Kidney tubule cell (primary cell): Measurements from ENCODE around the gene CYSTM1.

Experiments used
- DNase-seq: peaks from one replicate; pipeline ENCODE4 v3.0.0-alpha.2; 2018; ENCODE audit warnings: low spot score

Gene CYSTM1

GRCh38 chr5:140174465-140175366 is at the start of gene CYSTM1:
CYSTM1 (plus strand) TSS chr5:140175188; CDS start chr5:140194466, 19,278 bp downstream.
- peak; percentile 97 for DNase-seq

DNA sequence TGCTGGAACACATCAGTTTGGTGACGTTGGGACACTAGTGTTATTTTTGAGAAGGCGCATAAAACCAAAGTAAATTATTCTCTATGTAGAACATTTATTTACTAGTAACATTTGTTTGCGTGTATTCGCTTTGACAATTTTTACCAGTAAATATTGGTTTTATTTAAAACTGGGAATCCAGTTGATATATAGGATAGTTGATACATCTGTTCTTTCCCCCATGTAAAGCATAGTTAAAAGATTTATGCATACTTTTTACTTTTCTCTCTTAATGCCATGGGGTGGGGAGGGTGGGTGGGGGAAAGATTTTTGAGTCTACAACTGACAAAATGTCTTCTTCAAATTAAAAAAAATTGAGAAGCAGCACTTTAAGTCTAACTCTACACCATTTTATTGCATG is 49.4 kb upstream of the CYSTM1 start, which contains the start of gene IGIP:
IGIP (plus strand) TSS at position 301 of the 400 bp plus-strand sequence. CDS start 2,540 bp downstream, outside the sequence.
- no peak for DNase-seq

DNA sequence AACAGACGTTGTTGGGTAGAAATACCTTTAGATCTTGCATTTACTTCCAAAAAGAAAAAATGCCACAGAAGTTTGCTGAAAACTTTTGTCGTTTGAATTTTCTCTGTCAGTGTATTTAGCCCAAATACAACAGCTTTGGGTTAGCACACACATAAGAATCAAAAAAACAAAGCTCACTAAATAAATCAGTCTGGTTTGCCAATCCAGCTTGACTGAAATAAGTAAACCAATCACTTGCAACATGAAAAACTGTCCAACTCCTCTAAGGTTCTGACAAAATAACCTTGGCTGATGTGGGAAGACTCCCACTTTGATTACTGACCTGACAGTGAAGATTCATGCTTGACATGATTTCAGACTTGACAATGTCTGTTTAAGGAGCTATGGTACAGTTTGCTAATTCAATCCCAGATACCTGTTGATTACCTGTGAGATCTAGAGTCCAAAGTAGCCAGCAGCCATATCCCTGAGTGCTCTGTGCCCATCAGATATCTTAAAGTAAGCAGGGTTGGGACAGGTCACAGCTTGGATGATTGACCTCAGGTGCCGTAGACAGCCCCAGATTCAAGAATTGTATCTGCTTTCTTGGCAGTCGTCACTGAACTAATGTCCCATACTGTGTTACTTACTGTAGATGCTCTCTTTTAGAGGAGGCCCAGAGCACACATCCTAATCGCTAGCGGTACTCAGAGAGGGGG is 48.5 kb upstream of the CYSTM1 start:
- no peak for DNase-seq

DNA sequence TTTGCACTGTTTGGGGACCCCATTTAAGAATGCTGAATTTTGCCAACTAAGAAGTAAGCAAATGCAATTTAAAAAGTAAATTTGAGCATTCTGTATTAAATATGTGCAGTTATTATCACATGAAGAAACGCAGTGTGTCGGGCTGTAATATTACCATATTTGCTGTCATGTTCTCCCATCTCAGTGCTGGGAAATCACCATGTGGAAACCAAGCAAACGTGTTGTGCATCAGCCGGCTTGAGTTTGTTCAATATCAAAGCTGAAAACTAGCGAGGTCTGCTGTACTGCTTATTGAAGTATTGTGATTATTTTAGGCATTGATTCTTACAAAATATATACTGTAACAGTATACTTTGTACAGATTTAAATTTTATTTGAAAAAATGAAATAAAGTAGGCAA is 46.6 kb upstream of the CYSTM1 start:
- no peak for DNase-seq

DNA sequence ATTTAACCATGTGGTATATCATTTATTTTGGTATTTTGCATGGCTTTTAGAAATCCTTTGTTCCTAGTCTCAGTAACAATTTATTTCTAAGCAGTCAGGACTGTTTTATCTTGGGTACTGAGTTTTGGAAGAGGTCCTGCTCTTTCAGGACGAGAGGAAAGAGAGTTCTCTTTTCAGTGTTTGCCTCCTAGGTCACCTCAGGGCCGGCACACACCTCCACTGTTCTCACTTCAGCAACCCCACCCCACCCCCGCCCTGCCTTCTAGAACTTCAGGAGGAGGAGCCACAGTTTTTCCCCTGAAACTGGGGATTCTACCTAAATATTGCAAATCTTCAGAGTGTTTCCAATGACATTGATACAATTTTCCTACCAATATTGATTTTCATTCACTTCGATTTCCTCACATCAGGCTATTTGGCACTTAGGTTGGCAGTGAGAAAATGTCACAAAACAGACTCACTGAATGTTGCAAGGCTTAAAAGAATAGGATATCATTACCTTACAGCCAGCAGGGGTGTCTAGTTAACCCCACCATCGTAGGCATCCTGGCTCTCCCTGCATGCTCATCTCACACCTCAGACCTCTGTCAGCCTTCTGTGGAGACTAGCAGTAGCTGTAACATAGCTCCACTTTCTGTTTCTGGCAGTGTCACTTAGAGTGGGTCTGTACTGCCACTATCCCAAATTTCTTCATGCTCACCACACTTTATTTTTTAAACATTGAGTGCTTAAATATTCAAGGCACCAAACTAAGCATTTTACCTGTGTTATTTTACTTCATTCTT is 43.8 kb upstream of the CYSTM1 start:
- no peak for DNase-seq

DNA sequence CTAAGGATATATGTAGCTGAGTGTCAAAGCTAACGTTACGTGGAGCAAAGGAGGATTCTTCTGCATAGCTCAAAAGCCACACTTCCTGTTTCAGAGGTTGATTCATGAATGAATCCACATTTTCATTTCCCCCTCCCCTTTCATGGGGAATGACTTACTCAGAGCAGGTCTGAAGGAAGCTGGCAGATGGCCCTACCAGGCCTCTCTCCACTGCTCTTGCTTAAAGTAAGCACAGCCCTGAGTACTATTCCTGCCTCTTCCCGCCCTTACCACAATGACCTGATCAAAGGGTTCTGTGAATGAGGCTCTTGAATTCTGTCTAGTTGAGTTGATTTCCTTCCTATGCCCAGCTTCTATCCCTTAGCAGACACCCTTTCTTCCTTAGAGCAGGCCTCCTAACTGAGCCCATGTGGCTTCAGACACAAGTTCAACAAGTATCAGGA is 43.0 kb upstream of the CYSTM1 start:
- DNase-seq: peak; percentile 95

GRCh38 chr5:140133514-140134167 is 41.3 kb upstream of the CYSTM1 start:
- DNase-seq: no peak

DNA sequence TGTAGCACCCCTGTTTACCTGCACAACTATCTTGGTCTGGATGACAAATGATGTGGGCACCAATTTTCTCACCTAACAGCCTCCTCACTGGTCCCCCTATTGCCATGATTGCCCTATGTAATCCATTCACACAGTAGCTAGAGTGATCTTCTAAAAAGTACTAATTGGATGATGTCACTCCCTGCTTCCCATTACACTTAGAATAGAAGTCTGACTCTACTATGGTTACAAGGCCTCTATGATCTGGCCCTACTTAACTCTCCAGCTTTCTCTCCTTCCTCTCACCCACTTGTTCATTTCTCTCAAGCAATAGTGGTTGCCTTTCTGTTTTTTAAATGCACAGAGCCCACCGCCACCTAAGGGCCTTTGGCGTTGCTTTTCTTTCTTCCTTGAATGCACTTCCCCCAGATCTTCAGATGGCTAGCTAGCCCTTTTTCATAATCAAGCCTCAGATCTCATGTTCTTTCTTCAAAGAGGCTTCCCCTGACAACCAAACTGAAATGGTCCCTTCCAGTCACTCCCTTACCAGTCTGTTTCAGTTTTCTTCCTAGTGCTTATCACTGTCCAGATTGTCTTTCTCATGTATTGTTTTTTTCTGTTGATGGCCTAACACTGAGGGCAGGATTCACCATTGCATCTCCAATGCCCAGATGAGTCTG is 40.6 kb upstream of the CYSTM1 start:
- no peak for DNase-seq

DNA sequence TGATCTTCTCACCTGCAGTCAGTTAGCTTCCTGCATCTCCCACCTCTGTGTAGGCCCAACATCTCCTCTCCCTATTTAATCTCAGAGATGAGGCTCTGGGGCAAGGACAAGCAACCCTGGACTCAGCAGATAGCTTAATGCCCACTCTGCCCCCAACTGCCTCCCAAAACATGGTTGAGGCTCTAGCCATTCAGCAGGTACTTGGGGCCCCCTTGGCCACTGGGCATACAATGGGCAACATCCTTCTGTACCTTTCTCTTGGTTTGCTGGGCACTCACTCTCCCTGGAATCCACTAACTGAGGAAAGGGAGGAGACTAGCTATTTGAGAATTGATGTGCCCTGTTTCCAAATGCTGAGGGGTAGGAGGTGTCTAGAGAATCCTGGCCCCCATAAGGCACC is 39.9 kb upstream of the CYSTM1 start:
- no peak for DNase-seq

DNA sequence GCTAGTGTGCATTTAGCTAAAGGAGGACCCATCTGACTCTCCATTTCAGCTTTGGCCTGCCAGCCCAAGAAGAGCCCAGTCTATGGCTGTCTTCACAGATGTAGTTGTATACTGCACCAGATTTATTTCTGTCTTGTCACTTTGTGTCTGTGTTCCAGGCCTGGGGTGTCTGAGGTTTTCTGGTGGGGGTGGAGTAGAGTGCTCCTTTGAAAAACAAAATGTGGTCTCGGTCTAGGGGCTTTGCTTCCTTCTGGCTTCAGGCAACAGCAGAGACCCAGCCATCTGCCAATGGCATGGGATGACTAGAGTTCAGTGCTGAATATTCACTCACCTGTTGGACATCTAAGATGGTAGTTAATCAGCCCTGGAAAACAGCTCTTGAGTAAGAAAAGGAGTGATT is 38.4 kb upstream of the CYSTM1 start:
- no peak for DNase-seq

GRCh38 chr5:140140435-140140834 is 34.6 kb upstream of the CYSTM1 start:
- no peak for DNase-seq

GRCh38 chr5:140141241-140141640 is 33.7 kb upstream of the CYSTM1 start:
- no peak for DNase-seq

DNA sequence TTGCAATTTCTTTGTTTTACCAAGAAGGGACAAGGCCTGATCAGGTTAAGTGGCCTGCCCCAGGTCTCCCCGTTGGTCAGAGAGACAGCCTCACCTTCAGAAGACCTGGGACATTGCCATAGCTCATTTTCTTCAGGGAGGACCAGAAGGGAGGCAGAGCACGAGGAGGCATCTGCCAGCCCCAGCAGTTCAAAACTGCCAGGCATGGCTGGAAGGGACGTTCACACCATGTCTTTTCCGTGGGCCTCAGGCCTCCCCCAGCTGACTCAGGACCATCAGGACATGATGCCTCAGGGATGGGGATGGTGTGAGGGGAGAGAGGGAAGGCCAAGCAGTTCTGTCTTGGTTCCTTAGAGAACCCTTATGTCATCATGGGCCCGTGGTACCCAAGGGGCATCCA is 32.7 kb upstream of the CYSTM1 start:
- DNase-seq: no peak

GRCh38 chr5:140142856-140143255 is 32.1 kb upstream of the CYSTM1 start:
- DNase-seq: peak; percentile 19

DNA sequence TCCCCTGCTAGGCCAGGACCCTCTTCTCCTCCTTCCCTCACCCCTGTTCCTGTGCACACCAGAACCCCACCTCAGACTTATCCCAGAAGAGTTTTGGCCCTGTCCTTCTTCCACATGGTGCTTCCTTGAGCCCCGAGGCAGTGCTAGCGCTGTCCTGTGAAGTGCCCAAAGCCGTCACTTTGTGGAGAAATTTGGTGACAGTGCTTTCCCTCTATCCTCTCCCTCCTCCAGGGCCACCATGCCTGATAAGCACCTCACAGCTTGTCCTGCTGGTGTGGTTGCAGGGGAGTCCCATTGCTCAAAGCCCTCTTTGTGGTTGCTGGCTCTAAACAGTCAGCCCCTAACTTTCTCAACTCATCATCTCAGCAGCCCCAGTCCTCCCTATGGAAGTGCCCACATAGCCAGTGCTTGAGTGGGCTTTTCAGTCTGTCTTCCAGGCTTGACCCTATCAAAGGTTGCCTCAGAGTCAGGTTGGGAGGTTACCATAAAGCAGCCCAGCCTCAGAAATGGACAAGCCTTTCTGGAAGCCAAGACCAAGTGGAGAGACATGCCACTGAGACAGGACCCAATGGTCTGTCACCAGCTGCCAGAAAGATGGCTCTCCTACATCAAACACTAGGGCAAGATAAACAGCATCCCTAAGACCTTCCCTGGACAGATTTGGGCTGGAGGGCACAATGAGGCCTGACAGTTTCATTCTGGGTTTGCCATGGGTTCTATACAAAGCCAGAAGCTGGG is 31.3 kb upstream of the CYSTM1 start:
- no peak for DNase-seq

- DNase-seq: no peak
Measured at GRCh38 chr5:140145256-140145655, 29.7 kb upstream of the CYSTM1 start.

- DNase-seq: peak; percentile 80
Measured at GRCh38 chr5:140145818-140146522, 29.0 kb upstream of the CYSTM1 start.

GRCh38 chr5:140146523-140146842 is 28.5 kb upstream of the CYSTM1 start:
- no peak for DNase-seq

DNA sequence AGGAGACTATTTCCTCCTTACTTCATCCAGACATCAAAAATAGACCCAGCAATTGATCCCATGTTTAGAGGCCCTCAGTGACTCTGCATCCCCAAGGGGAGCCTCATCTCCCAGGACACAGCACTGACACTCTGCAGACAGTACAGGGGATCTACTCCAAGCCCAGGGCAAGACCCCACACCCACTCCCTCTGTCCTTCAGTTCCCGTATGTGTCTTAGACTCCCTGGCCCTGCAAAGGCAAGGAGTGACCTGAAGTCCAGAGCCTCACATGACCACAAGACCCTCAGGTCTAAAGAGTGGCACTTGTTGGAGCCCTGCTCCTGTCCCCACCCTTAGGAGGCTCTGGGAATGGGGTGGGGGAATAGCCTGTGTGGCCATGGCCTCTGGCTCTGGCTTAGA is 27.5 kb upstream of the CYSTM1 start:
- DNase-seq: no peak

GRCh38 chr5:140148508-140148907 is 26.5 kb upstream of the CYSTM1 start:
- DNase-seq: peak; percentile 32
